Nephron progenitor cell (in vitro differentiated cells): ENCODE measurements around the gene NLGN4Y.

Experiments used
- DNase-seq: peaks from one replicate; pipeline ENCODE4 v3.0.0; 2021
- H3K27ac Mint-ChIP-seq: 2 replicates; pipeline ENCODE4 v1.8.0; 2021; ENCODE audit warnings: mild to moderate bottlenecking, moderate library complexity, mixed read lengths
- H3K27me3 Mint-ChIP-seq: 2 replicates; pipeline ENCODE4 v1.8.0; 2021; ENCODE audit warnings: mild to moderate bottlenecking, low read depth, mixed read lengths; ENCODE audit not compliant: poor library complexity
- H3K36me3 Mint-ChIP-seq: 2 replicates; pipeline ENCODE4 v1.8.0; 2021; ENCODE audit warnings: low read depth, mixed read lengths
- H3K4me1 Mint-ChIP-seq: 2 replicates; pipeline ENCODE4 v1.8.0; 2021; ENCODE audit warnings: mixed read lengths
- H3K4me3 Mint-ChIP-seq: 2 replicates; pipeline ENCODE4 v1.8.0; 2021; ENCODE audit warnings: mild to moderate bottlenecking, moderate library complexity, mixed read lengths
- H3K9me3 Mint-ChIP-seq: 2 replicates; pipeline ENCODE4 v1.8.0; 2021; ENCODE audit warnings: mild to moderate bottlenecking, moderate library complexity, mixed read lengths
- TF ChIP-seq, protein P1 (sequence below): fragments of 200-600 bp; sonication (generic); IDR thresholded peaks from 2 replicates; pipeline ENCODE4 v1.5.0; 2021; ENCODE audit warnings: antibody characterized with exemption

Gene NLGN4Y

DNA sequence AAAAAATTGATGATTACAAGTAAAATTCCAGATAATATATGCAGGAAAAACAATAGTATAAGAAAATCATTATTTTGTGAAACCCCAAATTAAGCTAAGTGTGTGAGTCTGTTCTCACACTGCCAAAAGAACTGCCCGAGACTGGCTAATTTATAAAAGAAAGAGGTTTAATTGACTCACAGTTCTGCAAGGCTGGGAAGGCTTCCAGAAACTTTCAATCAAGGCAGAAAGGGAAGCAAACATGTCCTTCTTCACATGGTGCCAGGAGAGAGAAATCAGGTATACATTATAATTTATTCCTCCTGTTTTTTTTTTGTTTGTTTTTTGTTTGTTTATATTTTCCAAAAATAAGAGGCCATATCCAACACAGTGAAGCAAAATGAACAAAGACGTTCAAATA is 276.8 kb downstream of the NLGN4Y start:
- Mint-ChIP-seq H3K27ac (no peak overlapping the region), H3K4me1 (no peaks in the 10 kb centered on the region), H3K9me3 (no peaks in the 10 kb centered on the region), H3K36me3 (no peaks in the 10 kb centered on the region), H3K4me3 (no peak overlapping the region), H3K27me3 (no peaks in the 10 kb centered on the region)
- DNase-seq, result no peak
- TF ChIP-seq, protein P1, sequence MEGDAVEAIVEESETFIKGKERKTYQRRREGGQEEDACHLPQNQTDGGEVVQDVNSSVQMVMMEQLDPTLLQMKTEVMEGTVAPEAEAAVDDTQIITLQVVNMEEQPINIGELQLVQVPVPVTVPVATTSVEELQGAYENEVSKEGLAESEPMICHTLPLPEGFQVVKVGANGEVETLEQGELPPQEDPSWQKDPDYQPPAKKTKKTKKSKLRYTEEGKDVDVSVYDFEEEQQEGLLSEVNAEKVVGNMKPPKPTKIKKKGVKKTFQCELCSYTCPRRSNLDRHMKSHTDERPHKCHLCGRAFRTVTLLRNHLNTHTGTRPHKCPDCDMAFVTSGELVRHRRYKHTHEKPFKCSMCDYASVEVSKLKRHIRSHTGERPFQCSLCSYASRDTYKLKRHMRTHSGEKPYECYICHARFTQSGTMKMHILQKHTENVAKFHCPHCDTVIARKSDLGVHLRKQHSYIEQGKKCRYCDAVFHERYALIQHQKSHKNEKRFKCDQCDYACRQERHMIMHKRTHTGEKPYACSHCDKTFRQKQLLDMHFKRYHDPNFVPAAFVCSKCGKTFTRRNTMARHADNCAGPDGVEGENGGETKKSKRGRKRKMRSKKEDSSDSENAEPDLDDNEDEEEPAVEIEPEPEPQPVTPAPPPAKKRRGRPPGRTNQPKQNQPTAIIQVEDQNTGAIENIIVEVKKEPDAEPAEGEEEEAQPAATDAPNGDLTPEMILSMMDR, result no peak

DNA sequence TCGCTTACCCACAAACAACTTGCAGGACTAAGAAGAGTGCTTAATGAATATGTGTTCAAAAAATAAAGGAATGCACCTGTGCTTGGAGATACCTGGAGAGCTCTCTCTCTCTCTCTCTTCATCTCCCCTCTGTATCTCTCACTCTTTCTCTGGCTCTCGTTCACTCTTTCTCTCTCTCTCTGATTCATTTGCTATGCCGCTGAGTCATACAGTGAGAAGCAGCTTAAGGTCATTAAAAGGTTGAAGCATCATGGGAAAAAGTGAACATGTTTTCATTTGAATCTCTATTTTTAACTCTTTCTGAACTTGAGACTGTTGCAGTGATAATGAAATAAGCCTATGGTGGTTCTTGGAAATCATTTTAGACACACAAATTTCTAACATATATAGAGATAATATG is 277.8 kb downstream of the NLGN4Y start:
- H3K4me3 Mint-ChIP-seq, result no peak overlapping the region
- no peaks in the 10 kb centered on the region for H3K4me1 Mint-ChIP-seq
- H3K9me3 Mint-ChIP-seq, result no peaks in the 10 kb centered on the region
- TF ChIP-seq, protein P1, result no peak
- no peaks in the 10 kb centered on the region for H3K27me3 Mint-ChIP-seq
- H3K36me3 Mint-ChIP-seq, result no peaks in the 10 kb centered on the region
- DNase-seq, result no peak
- no peak overlapping the region for H3K27ac Mint-ChIP-seq

DNA sequence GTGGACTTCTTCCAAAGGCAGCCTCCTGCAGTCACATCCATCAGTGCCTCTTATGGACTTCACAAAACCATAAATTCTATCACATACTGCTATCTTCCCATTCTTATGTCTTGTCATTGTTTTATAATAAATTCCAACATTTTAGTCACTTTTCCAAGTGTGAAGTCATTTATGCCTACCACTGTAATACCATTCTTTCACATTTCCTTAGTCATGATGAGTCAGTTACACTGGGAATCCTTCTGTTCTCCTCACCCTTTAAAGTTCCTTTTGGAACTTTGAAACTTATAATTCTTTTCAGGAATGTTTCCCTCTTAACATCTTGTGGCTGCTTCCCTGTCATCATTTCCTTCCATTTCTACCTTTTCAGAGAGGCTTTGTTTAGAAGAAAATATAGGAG is 279.7 kb downstream of the NLGN4Y start:
- TF ChIP-seq, protein P1, result no peak
- Mint-ChIP-seq H3K27ac (no peak overlapping the region), H3K36me3 (no peaks in the 10 kb centered on the region), H3K4me1 (no peaks in the 10 kb centered on the region), H3K9me3 (no peaks in the 10 kb centered on the region), H3K4me3 (no peak overlapping the region), H3K27me3 (no peaks in the 10 kb centered on the region)
- DNase-seq, result no peak

DNA sequence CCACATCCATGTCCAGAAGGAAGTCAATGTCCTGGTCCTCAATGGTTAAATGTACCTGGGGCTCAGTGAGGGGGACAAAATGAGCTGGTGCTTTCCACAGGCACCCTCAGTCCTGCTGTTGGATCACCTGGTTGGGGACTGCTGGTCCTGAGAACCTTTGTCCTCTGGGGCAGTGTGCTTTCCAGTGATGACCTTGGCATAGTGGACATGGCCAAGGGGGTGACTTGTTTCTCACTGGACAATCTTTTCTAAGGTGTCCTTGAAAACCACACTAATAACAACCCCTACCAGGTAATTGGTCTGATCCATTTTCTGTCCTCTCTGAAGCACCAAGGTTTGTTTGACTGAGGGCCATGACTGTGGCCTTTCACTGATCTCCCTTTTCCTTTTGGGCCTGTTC is 294.1 kb downstream of the NLGN4Y start:
- H3K36me3 Mint-ChIP-seq, result no peaks in the 10 kb centered on the region
- H3K4me1 Mint-ChIP-seq, result no peaks in the 10 kb centered on the region
- no peak overlapping the region for H3K27ac Mint-ChIP-seq
- TF ChIP-seq, protein P1, result no peak
- H3K4me3 Mint-ChIP-seq, result no peak overlapping the region
- H3K9me3 Mint-ChIP-seq, result no peaks in the 10 kb centered on the region
- H3K27me3 Mint-ChIP-seq, result no peaks in the 10 kb centered on the region
- no peak for DNase-seq

DNA sequence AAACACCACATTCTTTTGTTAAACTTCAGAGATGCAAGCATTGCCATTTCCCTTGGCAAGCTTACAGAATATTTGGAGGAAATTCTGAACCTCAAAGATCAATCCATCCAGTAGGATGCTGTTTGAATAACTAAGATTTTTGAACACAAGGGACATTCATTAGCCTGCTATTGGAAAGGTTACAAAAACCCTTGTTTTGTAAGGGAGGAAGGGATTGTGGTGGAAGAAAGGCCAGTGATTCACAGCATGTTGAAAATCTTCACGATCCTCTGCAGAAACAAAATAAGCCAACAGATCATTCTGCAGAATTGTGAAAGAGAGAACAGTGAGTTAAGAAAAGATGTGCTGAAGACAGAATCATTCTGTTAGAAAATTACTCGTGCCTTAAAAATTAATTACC is 297.9 kb downstream of the NLGN4Y start:
- DNase-seq, result no peak
- Mint-ChIP-seq H3K27me3 (no peaks in the 10 kb centered on the region), H3K4me1 (no peaks in the 10 kb centered on the region), H3K27ac (no peak overlapping the region), H3K9me3 (no peaks in the 10 kb centered on the region), H3K36me3 (no peaks in the 10 kb centered on the region), H3K4me3 (no peak overlapping the region)
- TF ChIP-seq, protein P1, result no peak

DNA sequence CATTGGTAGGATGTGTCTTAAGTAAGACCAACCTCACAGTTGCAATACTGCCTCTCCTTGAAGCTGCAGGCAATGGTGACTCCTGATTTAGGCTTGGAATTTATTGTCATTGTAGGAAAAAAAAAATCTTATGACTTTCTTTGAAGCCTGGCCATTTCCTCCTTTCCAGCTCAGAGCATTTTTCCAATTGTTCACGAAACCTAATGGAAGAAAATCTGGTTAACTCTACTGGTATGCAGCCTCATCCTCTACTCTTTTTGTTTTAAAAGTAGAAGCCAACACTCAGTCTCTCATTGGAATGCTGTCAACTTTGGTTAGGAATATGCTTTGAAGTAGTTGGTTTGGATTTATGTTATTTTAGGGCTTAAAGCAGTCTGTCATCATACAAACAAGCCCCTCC is 298.6 kb downstream of the NLGN4Y start:
- Mint-ChIP-seq H3K27me3 (no peaks in the 10 kb centered on the region), H3K9me3 (no peaks in the 10 kb centered on the region), H3K36me3 (no peaks in the 10 kb centered on the region), H3K4me1 (no peaks in the 10 kb centered on the region), H3K4me3 (no peak overlapping the region), H3K27ac (no peak overlapping the region)
- DNase-seq, result no peak
- TF ChIP-seq, protein P1, result no peak
